Measurements from ENCODE around the gene SCN11A. TPM values are rescaled to one million over a fixed set of nuclear protein-coding genes. Genes with fewer than 3 reads are reported as not detected.

SCN11A gene
- total RNA-seq, 1 experiment from 2014 or later = not detected

DNA sequence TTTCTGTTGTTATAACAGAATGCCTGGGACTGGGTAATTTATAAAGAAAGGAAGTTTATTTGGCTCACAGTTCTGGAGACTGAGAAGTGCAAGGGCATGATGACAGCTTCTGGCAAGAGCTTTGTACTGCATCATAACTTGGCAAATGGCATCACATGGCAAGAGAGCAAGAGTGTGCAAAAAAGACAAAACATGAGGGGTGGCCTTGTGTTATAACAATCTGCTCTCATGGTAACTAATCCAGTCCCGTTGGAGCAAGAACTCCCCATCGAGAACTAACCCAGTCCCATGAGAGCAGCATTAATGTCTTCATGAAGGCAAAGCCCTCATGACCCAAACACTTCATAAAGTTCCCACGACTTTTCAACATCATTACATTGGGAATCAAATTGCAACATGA, 23.2 kb downstream of the SCN11A start:
- Histone ChIP-seq H3K4me3 (no peak overlapping the region), H3K9me3 (ENCODE audit: insufficient read depth, low read depth) (no peaks in the 10 kb centered on the region), H3F3A (ENCODE audit: insufficient read depth, low read depth) (no peaks in the 10 kb centered on the region), H3K27ac (no peak overlapping the region), H3K36me3 (ENCODE audit: low read depth) (no peaks in the 10 kb centered on the region), H3K79me2 (ENCODE audit: low read depth) (no peaks in the 10 kb centered on the region), H3K4me2 (no peak overlapping the region), H3K27me3 (ENCODE audit: insufficient read depth, low read depth) (peaks cover 19% of the 10 kb centered on the region; the same call in 1 of the 2 replicates), H2AFZ (no peak overlapping the region), H4K20me1 (ENCODE audit: insufficient read depth) (no peaks in the 10 kb centered on the region), H3K9me2 (ENCODE audit: insufficient read depth) (no peaks in the 10 kb centered on the region), H3K4me1 (replicated peaks; ENCODE audit: insufficient read depth) (no peaks in the 10 kb centered on the region)
- intact Hi-C loops (cut with micrococcal nuclease; ENCODE audit: unreplicated experiment) = no loop called here
- ChIA-PET CTCF (no interaction called here), POLR2A (ENCODE audit: unreplicated experiment) (no interaction called here)
- TF ChIP-seq CTCF (conservative IDR thresholded peaks at IDR 0.05) (no peak), EZH2 (IDR thresholded peaks at IDR 0.05; ENCODE audit: low read depth) (no peak)
- no TSS peak for BruUV-seq (replicated peaks)
- DNase-seq = no peak

- ChIA-PET POLR2A (ENCODE audit: unreplicated experiment) (no interaction called here), CTCF (no interaction called here)
- Histone ChIP-seq H3F3A (ENCODE audit: insufficient read depth, low read depth) (no peaks in the 10 kb centered on the region), H4K20me1 (ENCODE audit: insufficient read depth) (no peaks in the 10 kb centered on the region), H3K27me3 (ENCODE audit: insufficient read depth, low read depth) (peaks cover 29% of the 10 kb centered on the region; the same call in 1 of the 2 replicates), H2AFZ (no peak overlapping the region), H3K79me2 (ENCODE audit: low read depth) (no peaks in the 10 kb centered on the region), H3K9me2 (ENCODE audit: insufficient read depth) (no peaks in the 10 kb centered on the region), H3K4me3 (no peak overlapping the region), H3K9me3 (ENCODE audit: insufficient read depth, low read depth) (no peaks in the 10 kb centered on the region), H3K4me1 (replicated peaks; ENCODE audit: insufficient read depth) (no peaks in the 10 kb centered on the region), H3K4me2 (no peak overlapping the region), H3K27ac (no peak overlapping the region), H3K36me3 (ENCODE audit: low read depth) (no peaks in the 10 kb centered on the region)
- BruUV-seq (replicated peaks) = no TSS peak
- no peak for DNase-seq
- intact Hi-C loops (cut with micrococcal nuclease; ENCODE audit: unreplicated experiment) = no loop called here
- TF ChIP-seq CTCF (conservative IDR thresholded peaks at IDR 0.05) (no peak), EZH2 (IDR thresholded peaks at IDR 0.05; ENCODE audit: low read depth) (no peak)
These were observed 26.3 kb downstream of the SCN11A start for GRCh38 chr3:39025222-39025970.

DNA sequence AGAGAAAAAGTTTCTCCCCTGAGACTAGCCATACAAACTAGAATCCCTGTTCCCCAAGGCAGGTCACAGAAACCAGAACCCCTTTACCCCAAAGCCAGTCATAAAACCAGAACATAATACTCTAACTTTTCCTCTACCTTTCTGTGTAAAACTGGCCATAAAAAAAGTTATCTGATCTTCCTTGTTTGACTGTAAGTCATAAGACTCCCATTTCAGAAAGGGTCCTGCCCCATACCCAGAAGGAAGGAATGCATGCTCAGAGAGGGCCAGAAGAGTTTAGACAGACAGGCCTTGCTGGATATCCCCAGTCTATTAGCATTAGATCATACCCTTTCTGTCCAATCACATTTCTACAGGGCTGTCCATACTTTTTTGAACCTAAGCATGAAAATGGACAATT, 27.2 kb downstream of the SCN11A start:
- Histone ChIP-seq H3F3A (ENCODE audit: insufficient read depth, low read depth) (no peaks in the 10 kb centered on the region), H3K9me2 (ENCODE audit: insufficient read depth) (no peaks in the 10 kb centered on the region), H3K4me1 (replicated peaks; ENCODE audit: insufficient read depth) (no peaks in the 10 kb centered on the region), H3K27me3 (ENCODE audit: insufficient read depth, low read depth) (peaks cover 30% of the 10 kb centered on the region; the same call in 1 of the 2 replicates), H2AFZ (no peak overlapping the region), H4K20me1 (ENCODE audit: insufficient read depth) (no peaks in the 10 kb centered on the region), H3K79me2 (ENCODE audit: low read depth) (no peaks in the 10 kb centered on the region), H3K9me3 (ENCODE audit: insufficient read depth, low read depth) (no peaks in the 10 kb centered on the region), H3K4me2 (no peak overlapping the region), H3K27ac (no peak overlapping the region), H3K4me3 (no peak overlapping the region), H3K36me3 (ENCODE audit: low read depth) (no peaks in the 10 kb centered on the region)
- ChIA-PET POLR2A (ENCODE audit: unreplicated experiment) (no interaction called here), CTCF (no interaction called here)
- TF ChIP-seq EZH2 (IDR thresholded peaks at IDR 0.05; ENCODE audit: low read depth) = no peak
- no peak for TF ChIP-seq CTCF (conservative IDR thresholded peaks at IDR 0.05)
- intact Hi-C loops (cut with micrococcal nuclease; ENCODE audit: unreplicated experiment) = no loop called here
- no peak for DNase-seq
- no TSS peak for BruUV-seq (replicated peaks)
